Loucy (cell line): ENCODE results near the gene NINL.

Experiments used
- H2AFZ ChIP-seq: fragments of 200-600 bp; sonication (generic); 2 replicates; pipeline ENCODE4 v1.6.0; 2016; ENCODE audit warnings: antibody characterized with exemption, mild to moderate bottlenecking, low read length, moderate library complexity
- H3F3A ChIP-seq: fragments of 200-600 bp; 2 replicates; pipeline ENCODE4 v1.6.0; 2016; ENCODE audit warnings: antibody characterized with exemption, low read depth, mild to moderate bottlenecking
- H3K27me3 ChIP-seq: fragments of 200-600 bp; sonication (generic); 2 replicates; pipeline ENCODE4 v1.6.1; 2014; ENCODE audit warnings: low read length, mild to moderate bottlenecking; ENCODE audit not compliant: insufficient read depth, poor library complexity, severe bottlenecking
- H3K36me3 ChIP-seq: fragments of 200-600 bp; sonication (generic); 2 replicates; pipeline ENCODE4 v1.6.1; 2016; ENCODE audit warnings: low read length; ENCODE audit not compliant: insufficient read depth
- H3K4me1 ChIP-seq: fragments of 200-600 bp; sonication (generic); 2 replicates; pipeline ENCODE4 v1.5.1; 2014; ENCODE audit warnings: low read length, mild to moderate bottlenecking; ENCODE audit not compliant: insufficient read depth, poor library complexity, severe bottlenecking
- H3K4me2 ChIP-seq: fragments of 200-600 bp; sonication (generic); 2 replicates; pipeline ENCODE4 v1.6.0; 2014; ENCODE audit warnings: antibody characterized with exemption, low read length, low read depth, mild to moderate bottlenecking; ENCODE audit not compliant: poor library complexity, severe bottlenecking
- H3K4me3 ChIP-seq: fragments of 200-600 bp; sonication (generic); 2 replicates; pipeline ENCODE4 v1.5.1; 2014; ENCODE audit warnings: low read length, mild to moderate bottlenecking, mixed read lengths; ENCODE audit not compliant: poor library complexity, severe bottlenecking
- H3K79me2 ChIP-seq: fragments of 200-600 bp; sonication (generic); 2 replicates; pipeline ENCODE4 v1.6.1; 2014; ENCODE audit warnings: low read length; ENCODE audit not compliant: insufficient read depth
- H3K9ac ChIP-seq: fragments of 200-600 bp; sonication (generic); 2 replicates; pipeline ENCODE4 v1.6.0; 2014; ENCODE audit warnings: mild to moderate bottlenecking, low read depth, low read length, moderate library complexity; ENCODE audit not compliant: poor library complexity, severe bottlenecking
- H3K9me2 ChIP-seq: fragments of 200-600 bp; sonication (generic); replicated peaks from 2 replicates; pipeline ENCODE4 v1.6.1; 2016; ENCODE audit warnings: low read depth, low read length, mixed read lengths
- H3K9me3 ChIP-seq: fragments of 200-600 bp; sonication (generic); 2 replicates; pipeline ENCODE4 v1.6.1; 2014; ENCODE audit warnings: mild to moderate bottlenecking, antibody characterized with exemption, low read length, low read depth; ENCODE audit not compliant: insufficient read depth
- H4K20me1 ChIP-seq: fragments of 200-600 bp; sonication (generic); 2 replicates; pipeline ENCODE4 v1.6.0; 2014; ENCODE audit warnings: antibody characterized with exemption, low read length, mild to moderate bottlenecking; ENCODE audit not compliant: insufficient read depth, poor library complexity, severe bottlenecking
- CTCF ChIP-seq: fragments of 200-600 bp; sonication (generic); conservative IDR thresholded peaks from 2 replicates; pipeline ENCODE4 v1.5.1; 2014; ENCODE audit warnings: mild to moderate bottlenecking, antibody characterized with exemption, low read length
- EZH2phosphoT487 ChIP-seq: fragments of 200-600 bp; IDR thresholded peaks from 2 replicates; pipeline ENCODE4 v1.6.1; 2018; ENCODE audit warnings: antibody characterized with exemption, mild to moderate bottlenecking, moderate library complexity, borderline replicate concordance

The NINL gene

GRCh38 chr20:25549172-25549773 is 36.1 kb downstream of the NINL start:
- TF ChIP-seq CTCF = no peak
- TF ChIP-seq EZH2phosphoT487 = no peak
- no peak overlapping the region for H3K4me3 ChIP-seq
- H3K4me1 ChIP-seq = peaks cover 6% of the 10 kb centered on the region
- H3K4me2 ChIP-seq = no peak overlapping the region
- H3F3A ChIP-seq = no peaks in the 10 kb centered on the region
- no peaks in the 10 kb centered on the region for H3K27me3 ChIP-seq
- peaks cover 19% of the 10 kb centered on the region for H4K20me1 ChIP-seq
- no peak overlapping the region for H2AFZ ChIP-seq
- peaks cover 6% of the 10 kb centered on the region; the same call in 1 of the 2 replicates for H3K36me3 ChIP-seq
- peaks cover 38% of the 10 kb centered on the region for H3K79me2 ChIP-seq
- no peaks in the 10 kb centered on the region for H3K9me2 ChIP-seq
- no peak overlapping the region for H3K9ac ChIP-seq
- no peaks in the 10 kb centered on the region for H3K9me3 ChIP-seq

GRCh38 chr20:25548613-25549086 is 36.7 kb downstream of the NINL start:
- no peak overlapping the region for H3K4me2 ChIP-seq
- no peaks in the 10 kb centered on the region for H3K9me2 ChIP-seq
- no peak for TF ChIP-seq CTCF
- TF ChIP-seq EZH2phosphoT487 = no peak
- no peak overlapping the region for H3K4me3 ChIP-seq
- peaks cover 6% of the 10 kb centered on the region; the same call in 1 of the 2 replicates for H3K36me3 ChIP-seq
- peaks cover 19% of the 10 kb centered on the region for H4K20me1 ChIP-seq
- no peaks in the 10 kb centered on the region for H3F3A ChIP-seq
- H3K9me3 ChIP-seq = no peaks in the 10 kb centered on the region
- peaks cover 6% of the 10 kb centered on the region for H3K4me1 ChIP-seq
- H3K79me2 ChIP-seq = peaks cover 38% of the 10 kb centered on the region
- H3K9ac ChIP-seq = no peak overlapping the region
- H2AFZ ChIP-seq = no peak overlapping the region
- H3K27me3 ChIP-seq = no peaks in the 10 kb centered on the region

- no peak overlapping the region for H3K4me2 ChIP-seq
- no peak overlapping the region for H3K9ac ChIP-seq
- no peaks in the 10 kb centered on the region for H3F3A ChIP-seq
- H3K79me2 ChIP-seq = peaks cover 35% of the 10 kb centered on the region
- H3K9me3 ChIP-seq = no peaks in the 10 kb centered on the region
- H3K27me3 ChIP-seq = no peaks in the 10 kb centered on the region
- TF ChIP-seq CTCF (no peak), EZH2phosphoT487 (no peak)
- H3K4me3 ChIP-seq = no peak overlapping the region
- peaks cover 6% of the 10 kb centered on the region; the same call in 1 of the 2 replicates for H3K36me3 ChIP-seq
- no peaks in the 10 kb centered on the region for H3K9me2 ChIP-seq
- no peak overlapping the region for H2AFZ ChIP-seq
- H3K4me1 ChIP-seq = peaks cover 6% of the 10 kb centered on the region
- peaks cover 15% of the 10 kb centered on the region for H4K20me1 ChIP-seq
These were observed 37.3 kb downstream of the NINL start for GRCh38 chr20:25547999-25548398.
